Liver (tissue), 3 donors: ENCODE measurements around the gene DNAJC15.

Experiments used
- ATF3 ChIP-seq: IDR thresholded peaks from 2 replicates; pipeline ENCODE4 v1.6.1; 2016; ENCODE audit warnings: antibody characterized with exemption
- CTCF ChIP-seq: fragments of 150-350 bp; IDR thresholded peaks from 2 replicates; pipeline ENCODE4 v1.5.1; 2017; ENCODE audit warnings: improper control_type of control experiment, low read depth, low read length; ENCODE audit not compliant: missing input control
- GABPA ChIP-seq, 2 donors: IDR thresholded peaks in 1 of 2; conservative IDR thresholded peaks in 1 of 2; 2 replicates each; pipeline ENCODE4 v1.6.1; 2016; ENCODE audit warnings: antibody characterized with exemption in 2 of 2, mild to moderate bottlenecking in 1 of 2, moderate library complexity in 1 of 2
- JUND ChIP-seq, 2 donors: IDR thresholded peaks; 2 replicates each; pipeline ENCODE4 v1.6.1; 2016; ENCODE audit warnings: antibody characterized with exemption in 2 of 2
- MAX ChIP-seq: IDR thresholded peaks from 2 replicates; pipeline ENCODE4 v1.6.1; 2016; ENCODE audit warnings: antibody characterized with exemption
- NR2F2 ChIP-seq: IDR thresholded peaks from 2 replicates; pipeline ENCODE4 v1.6.1; 2016; ENCODE audit warnings: antibody characterized with exemption
- RAD21 ChIP-seq, 2 donors: IDR thresholded peaks; 2 replicates each; pipeline ENCODE4 v1.6.1; 2016; ENCODE audit warnings: antibody characterized with exemption in 2 of 2, mild to moderate bottlenecking in 2 of 2
- REST ChIP-seq: IDR thresholded peaks from 2 replicates; pipeline ENCODE4 v1.6.1; 2016; ENCODE audit warnings: antibody characterized with exemption, mild to moderate bottlenecking
- SP1 ChIP-seq: IDR thresholded peaks from 2 replicates; pipeline ENCODE4 v1.6.1; 2018; ENCODE audit warnings: antibody characterized with exemption, mild to moderate bottlenecking
- TAF1 ChIP-seq: conservative IDR thresholded peaks from 2 replicates; pipeline ENCODE4 v1.6.1; 2016; ENCODE audit warnings: antibody characterized with exemption, mild to moderate bottlenecking
- YY1 ChIP-seq: IDR thresholded peaks from 2 replicates; pipeline ENCODE4 v1.6.1; 2016; ENCODE audit warnings: antibody characterized with exemption, mild to moderate bottlenecking
- donor health status: healthy.
- donor health status: healthy.

- no peak for TF ChIP-seq REST
- no peak for TF ChIP-seq YY1
- no peak for TF ChIP-seq CTCF
- TF ChIP-seq MAX: no peak
- no peak for TF ChIP-seq ATF3
- TF ChIP-seq SP1: no peak
- TF ChIP-seq GABPA (IDR thresholded peaks at IDR 0.05 in 1 of 2, conservative IDR thresholded peaks at IDR 0.05 in 1 of 2): no peak
- no peak for TF ChIP-seq TAF1
- no peak for TF ChIP-seq JUND (IDR thresholded peaks at IDR 0.05)
- TF ChIP-seq NR2F2: no peak
- TF ChIP-seq RAD21 (IDR thresholded peaks at IDR 0.05): no peak
Measured at GRCh38 chr13:43145534-43146196, 122.3 kb downstream of the DNAJC15 start.
